WTC11 (cell line): ENCODE results near the gene TNNC2.

Experiments
- GRHL2 ChIP-seq: fragments of 250-450 bp; sonication (Bioruptor Pico); IDR thresholded peaks from 2 replicates; pipeline ENCODE4 v1.8.0; 2022; ENCODE audit warnings: mild to moderate bottlenecking, moderate library complexity; ENCODE audit not compliant: insufficient replicate concordance, severe bottlenecking
- MXD4 ChIP-seq: fragments of 250-450 bp; sonication (Bioruptor Pico); IDR thresholded peaks from 2 replicates; pipeline ENCODE4 v1.8.0; 2021; ENCODE audit warnings: mild to moderate bottlenecking, moderate library complexity, borderline replicate concordance
- NR3C1 ChIP-seq: sonication (generic); formaldehyde crosslinking; conservative IDR thresholded peaks from 2 replicates; pipeline ENCODE4 v1.8.1; 2023; ENCODE audit warnings: low read depth, mild to moderate bottlenecking, missing genetic modification reagents
- SP1 ChIP-seq: sonication (generic); formaldehyde crosslinking; conservative IDR thresholded peaks from 2 replicates; pipeline ENCODE4 v1.8.1; 2022; ENCODE audit warnings: missing genetic modification reagents
- TEAD4 ChIP-seq: sonication (generic); formaldehyde crosslinking; IDR thresholded peaks from 2 replicates; pipeline ENCODE4 v1.8.0; 2022; ENCODE audit warnings: mild to moderate bottlenecking, missing genetic modification reagents
- ZNF423 ChIP-seq: fragments of 250-450 bp; sonication (Bioruptor Pico); IDR thresholded peaks from 2 replicates; pipeline ENCODE4 v2.1.2; 2022; ENCODE audit warnings: mild to moderate bottlenecking, moderate library complexity
- TF ChIP-seq, protein P1 (sequence below): fragments of 200-600 bp; IDR thresholded peaks from 2 replicates; pipeline ENCODE4 v1.8.0; 2022; ENCODE audit warnings: antibody characterized with exemption
- TF ChIP-seq, protein P2 (sequence below): sonication (generic); formaldehyde crosslinking; IDR thresholded peaks from 2 replicates; pipeline ENCODE4 v1.8.1; 2023; ENCODE audit warnings: mild to moderate bottlenecking, missing genetic modification reagents
- TF ChIP-seq, protein P3 (sequence below): sonication (generic); formaldehyde crosslinking; IDR thresholded peaks from 2 replicates; pipeline ENCODE4 v1.8.1; 2022; ENCODE audit warnings: mild to moderate bottlenecking, missing genetic modification reagents, moderate library complexity, borderline replicate concordance
- TF ChIP-seq, protein P4 (sequence below): sonication (generic); formaldehyde crosslinking; IDR thresholded peaks from 2 replicates; pipeline ENCODE4 v1.8.0; 2023; ENCODE audit warnings: missing genetic modification reagents, mild to moderate bottlenecking, borderline replicate concordance
- TF ChIP-seq, protein P5 (sequence below): sonication (generic); formaldehyde crosslinking; IDR thresholded peaks from 2 replicates; pipeline ENCODE4 v1.8.1; 2022; ENCODE audit warnings: low read depth, missing genetic modification reagents, borderline replicate concordance
- TF ChIP-seq, protein P6 (sequence below): sonication (generic); formaldehyde crosslinking; conservative IDR thresholded peaks from 2 replicates; pipeline ENCODE4 v1.8.1; 2022; ENCODE audit warnings: mild to moderate bottlenecking, missing genetic modification reagents
- TF ChIP-seq, protein P7 (sequence below): fragments of 250-450 bp; sonication (Bioruptor Pico); conservative IDR thresholded peaks from 2 replicates; pipeline ENCODE4 v1.9.0; 2021; ENCODE audit warnings: mild to moderate bottlenecking

DNA sequence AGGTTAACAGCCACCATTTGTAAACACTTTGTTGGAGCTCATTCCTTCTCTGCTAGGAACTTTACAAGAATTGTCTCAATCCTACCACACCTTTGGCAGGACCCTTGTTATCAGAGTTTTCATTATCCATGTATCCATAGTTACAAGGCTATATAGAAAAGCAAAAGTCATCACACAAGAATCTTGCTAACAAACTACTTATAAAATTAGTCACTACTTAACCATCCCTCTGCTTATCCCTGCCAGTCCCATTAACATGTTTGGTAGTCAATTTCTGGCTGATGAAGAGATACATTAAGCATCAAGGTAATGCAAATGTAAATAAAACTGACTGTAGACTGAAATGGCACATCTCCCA lies 40.7 kb upstream of the TNNC2 start:
- TF ChIP-seq, protein P1, sequence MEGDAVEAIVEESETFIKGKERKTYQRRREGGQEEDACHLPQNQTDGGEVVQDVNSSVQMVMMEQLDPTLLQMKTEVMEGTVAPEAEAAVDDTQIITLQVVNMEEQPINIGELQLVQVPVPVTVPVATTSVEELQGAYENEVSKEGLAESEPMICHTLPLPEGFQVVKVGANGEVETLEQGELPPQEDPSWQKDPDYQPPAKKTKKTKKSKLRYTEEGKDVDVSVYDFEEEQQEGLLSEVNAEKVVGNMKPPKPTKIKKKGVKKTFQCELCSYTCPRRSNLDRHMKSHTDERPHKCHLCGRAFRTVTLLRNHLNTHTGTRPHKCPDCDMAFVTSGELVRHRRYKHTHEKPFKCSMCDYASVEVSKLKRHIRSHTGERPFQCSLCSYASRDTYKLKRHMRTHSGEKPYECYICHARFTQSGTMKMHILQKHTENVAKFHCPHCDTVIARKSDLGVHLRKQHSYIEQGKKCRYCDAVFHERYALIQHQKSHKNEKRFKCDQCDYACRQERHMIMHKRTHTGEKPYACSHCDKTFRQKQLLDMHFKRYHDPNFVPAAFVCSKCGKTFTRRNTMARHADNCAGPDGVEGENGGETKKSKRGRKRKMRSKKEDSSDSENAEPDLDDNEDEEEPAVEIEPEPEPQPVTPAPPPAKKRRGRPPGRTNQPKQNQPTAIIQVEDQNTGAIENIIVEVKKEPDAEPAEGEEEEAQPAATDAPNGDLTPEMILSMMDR: no peak
- TF ChIP-seq, protein P2, sequence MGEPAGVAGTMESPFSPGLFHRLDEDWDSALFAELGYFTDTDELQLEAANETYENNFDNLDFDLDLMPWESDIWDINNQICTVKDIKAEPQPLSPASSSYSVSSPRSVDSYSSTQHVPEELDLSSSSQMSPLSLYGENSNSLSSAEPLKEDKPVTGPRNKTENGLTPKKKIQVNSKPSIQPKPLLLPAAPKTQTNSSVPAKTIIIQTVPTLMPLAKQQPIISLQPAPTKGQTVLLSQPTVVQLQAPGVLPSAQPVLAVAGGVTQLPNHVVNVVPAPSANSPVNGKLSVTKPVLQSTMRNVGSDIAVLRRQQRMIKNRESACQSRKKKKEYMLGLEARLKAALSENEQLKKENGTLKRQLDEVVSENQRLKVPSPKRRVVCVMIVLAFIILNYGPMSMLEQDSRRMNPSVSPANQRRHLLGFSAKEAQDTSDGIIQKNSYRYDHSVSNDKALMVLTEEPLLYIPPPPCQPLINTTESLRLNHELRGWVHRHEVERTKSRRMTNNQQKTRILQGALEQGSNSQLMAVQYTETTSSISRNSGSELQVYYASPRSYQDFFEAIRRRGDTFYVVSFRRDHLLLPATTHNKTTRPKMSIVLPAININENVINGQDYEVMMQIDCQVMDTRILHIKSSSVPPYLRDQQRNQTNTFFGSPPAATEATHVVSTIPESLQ (CRISPR knock-in tag): no peak
- no peak for TF ChIP-seq SP1 (CRISPR knock-in tag)
- no peak for TF ChIP-seq MXD4 (CRISPR knock-in tag)
- TF ChIP-seq, protein P3, sequence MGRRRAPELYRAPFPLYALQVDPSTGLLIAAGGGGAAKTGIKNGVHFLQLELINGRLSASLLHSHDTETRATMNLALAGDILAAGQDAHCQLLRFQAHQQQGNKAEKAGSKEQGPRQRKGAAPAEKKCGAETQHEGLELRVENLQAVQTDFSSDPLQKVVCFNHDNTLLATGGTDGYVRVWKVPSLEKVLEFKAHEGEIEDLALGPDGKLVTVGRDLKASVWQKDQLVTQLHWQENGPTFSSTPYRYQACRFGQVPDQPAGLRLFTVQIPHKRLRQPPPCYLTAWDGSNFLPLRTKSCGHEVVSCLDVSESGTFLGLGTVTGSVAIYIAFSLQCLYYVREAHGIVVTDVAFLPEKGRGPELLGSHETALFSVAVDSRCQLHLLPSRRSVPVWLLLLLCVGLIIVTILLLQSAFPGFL (CRISPR knock-in tag): no peak
- TF ChIP-seq NR3C1 (CRISPR knock-in tag): no peak
- TF ChIP-seq, protein P4, sequence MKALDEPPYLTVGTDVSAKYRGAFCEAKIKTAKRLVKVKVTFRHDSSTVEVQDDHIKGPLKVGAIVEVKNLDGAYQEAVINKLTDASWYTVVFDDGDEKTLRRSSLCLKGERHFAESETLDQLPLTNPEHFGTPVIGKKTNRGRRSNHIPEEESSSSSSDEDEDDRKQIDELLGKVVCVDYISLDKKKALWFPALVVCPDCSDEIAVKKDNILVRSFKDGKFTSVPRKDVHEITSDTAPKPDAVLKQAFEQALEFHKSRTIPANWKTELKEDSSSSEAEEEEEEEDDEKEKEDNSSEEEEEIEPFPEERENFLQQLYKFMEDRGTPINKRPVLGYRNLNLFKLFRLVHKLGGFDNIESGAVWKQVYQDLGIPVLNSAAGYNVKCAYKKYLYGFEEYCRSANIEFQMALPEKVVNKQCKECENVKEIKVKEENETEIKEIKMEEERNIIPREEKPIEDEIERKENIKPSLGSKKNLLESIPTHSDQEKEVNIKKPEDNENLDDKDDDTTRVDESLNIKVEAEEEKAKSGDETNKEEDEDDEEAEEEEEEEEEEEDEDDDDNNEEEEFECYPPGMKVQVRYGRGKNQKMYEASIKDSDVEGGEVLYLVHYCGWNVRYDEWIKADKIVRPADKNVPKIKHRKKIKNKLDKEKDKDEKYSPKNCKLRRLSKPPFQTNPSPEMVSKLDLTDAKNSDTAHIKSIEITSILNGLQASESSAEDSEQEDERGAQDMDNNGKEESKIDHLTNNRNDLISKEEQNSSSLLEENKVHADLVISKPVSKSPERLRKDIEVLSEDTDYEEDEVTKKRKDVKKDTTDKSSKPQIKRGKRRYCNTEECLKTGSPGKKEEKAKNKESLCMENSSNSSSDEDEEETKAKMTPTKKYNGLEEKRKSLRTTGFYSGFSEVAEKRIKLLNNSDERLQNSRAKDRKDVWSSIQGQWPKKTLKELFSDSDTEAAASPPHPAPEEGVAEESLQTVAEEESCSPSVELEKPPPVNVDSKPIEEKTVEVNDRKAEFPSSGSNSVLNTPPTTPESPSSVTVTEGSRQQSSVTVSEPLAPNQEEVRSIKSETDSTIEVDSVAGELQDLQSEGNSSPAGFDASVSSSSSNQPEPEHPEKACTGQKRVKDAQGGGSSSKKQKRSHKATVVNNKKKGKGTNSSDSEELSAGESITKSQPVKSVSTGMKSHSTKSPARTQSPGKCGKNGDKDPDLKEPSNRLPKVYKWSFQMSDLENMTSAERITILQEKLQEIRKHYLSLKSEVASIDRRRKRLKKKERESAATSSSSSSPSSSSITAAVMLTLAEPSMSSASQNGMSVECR (CRISPR knock-in tag): no peak
- TF ChIP-seq, protein P5, sequence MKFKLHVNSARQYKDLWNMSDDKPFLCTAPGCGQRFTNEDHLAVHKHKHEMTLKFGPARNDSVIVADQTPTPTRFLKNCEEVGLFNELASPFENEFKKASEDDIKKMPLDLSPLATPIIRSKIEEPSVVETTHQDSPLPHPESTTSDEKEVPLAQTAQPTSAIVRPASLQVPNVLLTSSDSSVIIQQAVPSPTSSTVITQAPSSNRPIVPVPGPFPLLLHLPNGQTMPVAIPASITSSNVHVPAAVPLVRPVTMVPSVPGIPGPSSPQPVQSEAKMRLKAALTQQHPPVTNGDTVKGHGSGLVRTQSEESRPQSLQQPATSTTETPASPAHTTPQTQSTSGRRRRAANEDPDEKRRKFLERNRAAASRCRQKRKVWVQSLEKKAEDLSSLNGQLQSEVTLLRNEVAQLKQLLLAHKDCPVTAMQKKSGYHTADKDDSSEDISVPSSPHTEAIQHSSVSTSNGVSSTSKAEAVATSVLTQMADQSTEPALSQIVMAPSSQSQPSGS: no peak
- TF ChIP-seq GRHL2 (CRISPR knock-in tag): no peak
- no peak for TF ChIP-seq TEAD4 (CRISPR knock-in tag)
- no peak for TF ChIP-seq ZNF423 (CRISPR knock-in tag)
- TF ChIP-seq, protein P6, sequence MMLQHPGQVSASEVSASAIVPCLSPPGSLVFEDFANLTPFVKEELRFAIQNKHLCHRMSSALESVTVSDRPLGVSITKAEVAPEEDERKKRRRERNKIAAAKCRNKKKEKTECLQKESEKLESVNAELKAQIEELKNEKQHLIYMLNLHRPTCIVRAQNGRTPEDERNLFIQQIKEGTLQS (CRISPR knock-in tag): no peak
- TF ChIP-seq, protein P7, sequence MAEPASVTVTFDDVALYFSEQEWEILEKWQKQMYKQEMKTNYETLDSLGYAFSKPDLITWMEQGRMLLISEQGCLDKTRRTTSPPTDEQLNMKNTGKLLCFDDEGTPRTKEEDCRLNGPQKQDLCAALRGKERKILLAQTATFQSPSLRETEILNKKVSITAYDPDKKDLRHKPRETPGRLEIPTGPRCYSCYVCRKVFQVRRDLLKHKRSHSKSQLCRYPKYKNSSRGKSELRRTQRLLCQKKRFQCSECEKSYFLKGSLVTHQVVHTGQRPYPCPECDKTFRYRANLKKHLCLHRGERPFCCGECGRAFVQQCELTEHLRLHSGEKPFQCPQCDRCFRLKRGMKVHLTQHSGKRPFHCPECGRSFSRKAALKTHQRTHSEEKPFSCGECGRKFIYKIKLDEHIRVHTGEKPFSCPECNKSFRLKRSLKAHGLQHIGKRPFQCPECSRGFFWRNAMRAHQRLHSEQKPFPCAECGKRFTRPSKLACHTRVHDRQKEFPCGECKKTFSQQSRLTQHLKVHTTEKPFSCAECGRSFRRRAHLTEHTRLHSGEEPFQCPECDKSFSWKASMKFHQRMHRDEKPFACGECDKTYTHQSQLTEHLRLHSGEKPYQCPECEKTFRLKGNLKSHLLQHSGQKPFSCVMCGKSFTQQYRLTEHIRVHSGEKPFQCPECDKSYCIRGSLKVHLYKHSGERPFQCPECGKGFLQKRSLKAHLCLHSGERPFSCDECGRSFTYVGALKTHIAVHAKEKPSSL (CRISPR knock-in tag): no peak
